Progenitor cell of endocrine pancreas (in vitro differentiated cells): Measurements from ENCODE around the gene TAB2. TPM values are rescaled to one million over a fixed set of nuclear protein-coding genes. Genes with fewer than 3 reads are reported as not detected.

Experiments used
- DNase-seq: peaks from one replicate; pipeline ENCODE4 v3.0.0; 2021; ENCODE audit warnings: low spot score; ENCODE audit not compliant: unreplicated experiment
- H3K27ac Mint-ChIP-seq: 2 replicates; pipeline ENCODE4 v1.8.0; 2021; ENCODE audit warnings: mild to moderate bottlenecking, moderate library complexity, mixed read lengths
- H3K27me3 Mint-ChIP-seq: 2 replicates; pipeline ENCODE4 v1.8.0; 2021; ENCODE audit warnings: mixed read lengths
- H3K36me3 Mint-ChIP-seq: 2 replicates; pipeline ENCODE4 v1.8.0; 2022; ENCODE audit warnings: mixed read lengths; ENCODE audit not compliant: insufficient read depth
- H3K4me1 Mint-ChIP-seq: 2 replicates; pipeline ENCODE4 v1.8.0; 2021; ENCODE audit warnings: low read depth, mixed read lengths
- H3K4me3 Mint-ChIP-seq: 2 replicates; pipeline ENCODE4 v1.8.0; 2021; ENCODE audit warnings: low read depth, mild to moderate bottlenecking, moderate library complexity, mixed read lengths
- H3K9me3 Mint-ChIP-seq: 2 replicates; pipeline ENCODE4 v1.8.0; 2021; ENCODE audit warnings: low read depth, mixed read lengths
- CTCF ChIP-seq: fragments of 200-600 bp; sonication (generic); IDR thresholded peaks from one replicate; pipeline ENCODE4 v1.5.0; 2021; ENCODE audit warnings: antibody characterized with exemption, mild to moderate bottlenecking; ENCODE audit not compliant: unreplicated experiment
- total RNA-seq: library from RNA; stranded (reverse); gene quantifications from 2 replicates; pipeline ENCODE4 v1.2.1, GENCODE V29; 2021

The TAB2 gene
- total RNA-seq, 1 donor from 2014 or later: 58.0 TPM

GRCh38 chr6:149445095-149445466, 127.6 kb downstream of the TAB2 start:
- no peak for TF ChIP-seq CTCF
- H3K9me3 Mint-ChIP-seq: no peaks in the 10 kb centered on the region
- no peak for DNase-seq
- H3K27me3 Mint-ChIP-seq: peaks cover 33% of the 10 kb centered on the region
- no peaks in the 10 kb centered on the region for H3K36me3 Mint-ChIP-seq
- H3K4me1 Mint-ChIP-seq: peaks cover 10% of the 10 kb centered on the region
- no peak overlapping the region for H3K4me3 Mint-ChIP-seq
- no peak overlapping the region for H3K27ac Mint-ChIP-seq

GRCh38 chr6:149445573-149445972, 128.1 kb downstream of the TAB2 start:
- Mint-ChIP-seq H3K36me3 (no peaks in the 10 kb centered on the region), H3K27me3 (peaks cover 38% of the 10 kb centered on the region), H3K4me3 (no peak overlapping the region), H3K9me3 (no peaks in the 10 kb centered on the region), H3K27ac (no peak overlapping the region), H3K4me1 (peaks cover 10% of the 10 kb centered on the region)
- no peak for DNase-seq
- TF ChIP-seq CTCF: no peak

GRCh38 chr6:149446791-149447376, 129.4 kb downstream of the TAB2 start:
- TF ChIP-seq CTCF: no peak
- Mint-ChIP-seq H3K4me3 (no peak overlapping the region), H3K4me1 (no peaks in the 10 kb centered on the region), H3K9me3 (no peaks in the 10 kb centered on the region), H3K27me3 (peaks cover 43% of the 10 kb centered on the region), H3K36me3 (no peaks in the 10 kb centered on the region), H3K27ac (no peak overlapping the region)
- no peak for DNase-seq

GRCh38 chr6:149448821-149449453, 131.4 kb downstream of the TAB2 start:
- no peak overlapping the region for H3K4me3 Mint-ChIP-seq
- no peak for DNase-seq
- H3K27me3 Mint-ChIP-seq: peaks cover 60% of the 10 kb centered on the region
- no peaks in the 10 kb centered on the region for H3K4me1 Mint-ChIP-seq
- TF ChIP-seq CTCF: no peak
- H3K36me3 Mint-ChIP-seq: no peaks in the 10 kb centered on the region
- peak overlapping the region; percentile 43 for H3K27ac Mint-ChIP-seq
- no peaks in the 10 kb centered on the region for H3K9me3 Mint-ChIP-seq

- Mint-ChIP-seq H3K27me3 (peaks cover 66% of the 10 kb centered on the region), H3K27ac (peak overlapping the region; percentile 49)
Observed at GRCh38 chr6:149449831-149450678, 132.5 kb downstream of the TAB2 start.

More at GRCh38 chr6:149449831-149450678, 132.5 kb downstream of the TAB2 start:
- no peaks in the 10 kb centered on the region for H3K9me3 Mint-ChIP-seq
- TF ChIP-seq CTCF: no peak
- no peaks in the 10 kb centered on the region for H3K4me1 Mint-ChIP-seq
- H3K36me3 Mint-ChIP-seq: no peaks in the 10 kb centered on the region
- H3K4me3 Mint-ChIP-seq: peak overlapping the region; percentile 66
- no peak for DNase-seq
